ENCODE measurements around the gene ATF3. TPM values are rescaled to one million over a fixed set of nuclear protein-coding genes. Genes with fewer than 3 reads are reported as not detected.

The ATF3 gene
- total RNA-seq, 3 donors from 2014 or later: 14.8 to 27.2 (median 16.8) TPM

- no peak for ATAC-seq
- H3K27me3 Mint-ChIP-seq (ENCODE audit: low read depth): peaks cover 14% of the 10 kb centered on the region
Measured at GRCh38 chr1:212622467-212622866, 13.9 kb downstream of the ATF3 start.

GRCh38 chr1:212622906-212623305, 14.3 kb downstream of the ATF3 start:
- no peak for DNase-seq
- H3K27me3 Mint-ChIP-seq (ENCODE audit: low read depth): peaks cover 14% of the 10 kb centered on the region
- ATAC-seq: no peak
- H3K36me3 Mint-ChIP-seq (ENCODE audit: insufficient read depth): peaks cover 22% of the 10 kb centered on the region
- no peaks in the 10 kb centered on the region for H3K9me3 Mint-ChIP-seq
- H3K4me1 Mint-ChIP-seq (ENCODE audit: low read depth): peaks cover 13% of the 10 kb centered on the region
- no peak overlapping the region for H3K4me3 Mint-ChIP-seq

More at GRCh38 chr1:212622467-212622866, 13.9 kb downstream of the ATF3 start:
- H3K9me3 Mint-ChIP-seq: no peaks in the 10 kb centered on the region
- H3K36me3 Mint-ChIP-seq (ENCODE audit: insufficient read depth): peaks cover 23% of the 10 kb centered on the region
- peaks cover 13% of the 10 kb centered on the region for H3K4me1 Mint-ChIP-seq (ENCODE audit: low read depth)
- no peak for DNase-seq
- H3K4me3 Mint-ChIP-seq: no peak overlapping the region

- no peaks in the 10 kb centered on the region for H3K9me3 Mint-ChIP-seq
- H3K36me3 Mint-ChIP-seq (ENCODE audit: insufficient read depth): peaks cover 17% of the 10 kb centered on the region
- no peak for ATAC-seq
- H3K27me3 Mint-ChIP-seq (ENCODE audit: low read depth): peaks cover 14% of the 10 kb centered on the region
- H3K4me1 Mint-ChIP-seq (ENCODE audit: low read depth): peaks cover 13% of the 10 kb centered on the region
- no peak overlapping the region for H3K4me3 Mint-ChIP-seq
- no peak for DNase-seq
Measured at GRCh38 chr1:212623603-212624002, 15.0 kb downstream of the ATF3 start.

- no peak for DNase-seq
Measured at GRCh38 chr1:212624976-212625501, 16.5 kb downstream of the ATF3 start.

GRCh38 chr1:212625781-212626450, 17.4 kb downstream of the ATF3 start:
- Mint-ChIP-seq H3K36me3 (ENCODE audit: insufficient read depth) (peaks cover 2% of the 10 kb centered on the region), H3K27me3 (ENCODE audit: low read depth) (peaks cover 14% of the 10 kb centered on the region), H3K4me1 (ENCODE audit: low read depth) (peaks cover 13% of the 10 kb centered on the region), H3K4me3 (no peak overlapping the region), H3K9me3 (no peaks in the 10 kb centered on the region)
- DNase-seq: no peak
- ATAC-seq: no peak

More at GRCh38 chr1:212624976-212625501, 16.5 kb downstream of the ATF3 start:
- H3K36me3 Mint-ChIP-seq (ENCODE audit: insufficient read depth): peaks cover 7% of the 10 kb centered on the region
- H3K4me3 Mint-ChIP-seq: no peak overlapping the region
- H3K27me3 Mint-ChIP-seq (ENCODE audit: low read depth): peaks cover 14% of the 10 kb centered on the region
- peaks cover 13% of the 10 kb centered on the region for H3K4me1 Mint-ChIP-seq (ENCODE audit: low read depth)
- no peak for ATAC-seq
- H3K9me3 Mint-ChIP-seq: no peaks in the 10 kb centered on the region

GRCh38 chr1:212628046-212628445, 19.5 kb downstream of the ATF3 start:
- H3K9me3 Mint-ChIP-seq: no peaks in the 10 kb centered on the region
- no peaks in the 10 kb centered on the region for H3K4me1 Mint-ChIP-seq (ENCODE audit: low read depth)
- no peak overlapping the region for H3K4me3 Mint-ChIP-seq
- no peak for DNase-seq
- ATAC-seq: no peak
- H3K27me3 Mint-ChIP-seq (ENCODE audit: low read depth): peaks cover 14% of the 10 kb centered on the region
- no peaks in the 10 kb centered on the region for H3K36me3 Mint-ChIP-seq (ENCODE audit: insufficient read depth)

GRCh38 chr1:212628813-212629415, 20.4 kb downstream of the ATF3 start:
- Mint-ChIP-seq H3K9me3 (no peaks in the 10 kb centered on the region), H3K36me3 (ENCODE audit: insufficient read depth) (no peaks in the 10 kb centered on the region), H3K4me3 (no peak overlapping the region), H3K27me3 (ENCODE audit: low read depth) (peaks cover 14% of the 10 kb centered on the region), H3K4me1 (ENCODE audit: low read depth) (no peaks in the 10 kb centered on the region)
- ATAC-seq (no peak), DNase-seq (no peak)

GRCh38 chr1:212629450-212630157, 21.0 kb downstream of the ATF3 start:
- Mint-ChIP-seq H3K36me3 (ENCODE audit: insufficient read depth) (no peaks in the 10 kb centered on the region), H3K4me3 (no peak overlapping the region), H3K4me1 (ENCODE audit: low read depth) (no peaks in the 10 kb centered on the region), H3K27me3 (ENCODE audit: low read depth) (peaks cover 11% of the 10 kb centered on the region), H3K9me3 (peaks cover 3% of the 10 kb centered on the region)
- DNase-seq (no peak), ATAC-seq (no peak)

- no peak overlapping the region for H3K4me3 Mint-ChIP-seq
- peaks cover 5% of the 10 kb centered on the region for H3K4me1 Mint-ChIP-seq (ENCODE audit: low read depth)
- DNase-seq (peak; percentile 58), ATAC-seq (peak; percentile 94)
- H3K9me3 Mint-ChIP-seq: peaks cover 3% of the 10 kb centered on the region
- peaks cover 6% of the 10 kb centered on the region for H3K27me3 Mint-ChIP-seq (ENCODE audit: low read depth)
- H3K36me3 Mint-ChIP-seq (ENCODE audit: insufficient read depth): no peaks in the 10 kb centered on the region
Measured at GRCh38 chr1:212630158-212630900, 21.8 kb downstream of the ATF3 start.

GRCh38 chr1:212633161-212633560, 24.6 kb downstream of the ATF3 start:
- DNase-seq: no peak
- peaks cover 3% of the 10 kb centered on the region for H3K9me3 Mint-ChIP-seq
- peaks cover 5% of the 10 kb centered on the region for H3K27me3 Mint-ChIP-seq (ENCODE audit: low read depth)
- no peak overlapping the region for H3K4me3 Mint-ChIP-seq
- peaks cover 27% of the 10 kb centered on the region for H3K4me1 Mint-ChIP-seq (ENCODE audit: low read depth)
- H3K36me3 Mint-ChIP-seq (ENCODE audit: insufficient read depth): no peaks in the 10 kb centered on the region
- no peak for ATAC-seq

GRCh38 chr1:212634252-212634651, 25.7 kb downstream of the ATF3 start:
- H3K9me3 Mint-ChIP-seq: peaks cover 3% of the 10 kb centered on the region
- DNase-seq (no peak), ATAC-seq (no peak)
- no peaks in the 10 kb centered on the region for H3K36me3 Mint-ChIP-seq (ENCODE audit: insufficient read depth)
- no peak overlapping the region for H3K4me3 Mint-ChIP-seq
- H3K4me1 Mint-ChIP-seq (ENCODE audit: low read depth): peaks cover 27% of the 10 kb centered on the region
- peaks cover 6% of the 10 kb centered on the region for H3K27me3 Mint-ChIP-seq (ENCODE audit: low read depth)

GRCh38 chr1:212635141-212635631, 26.6 kb downstream of the ATF3 start:
- peaks cover 3% of the 10 kb centered on the region for H3K9me3 Mint-ChIP-seq
- H3K4me1 Mint-ChIP-seq (ENCODE audit: low read depth): peaks cover 27% of the 10 kb centered on the region
- peaks cover 10% of the 10 kb centered on the region for H3K27me3 Mint-ChIP-seq (ENCODE audit: low read depth)
- peak; percentile 37 to 39 for ATAC-seq
- no peaks in the 10 kb centered on the region for H3K36me3 Mint-ChIP-seq (ENCODE audit: insufficient read depth)
- no peak for DNase-seq
- H3K4me3 Mint-ChIP-seq: no peak overlapping the region

- Mint-ChIP-seq H3K4me1 (ENCODE audit: low read depth) (peaks cover 27% of the 10 kb centered on the region), H3K9me3 (peaks cover 9% of the 10 kb centered on the region), H3K4me3 (no peak overlapping the region), H3K36me3 (ENCODE audit: insufficient read depth) (no peaks in the 10 kb centered on the region), H3K27me3 (ENCODE audit: low read depth) (peaks cover 13% of the 10 kb centered on the region)
- DNase-seq: no peak
- ATAC-seq: no peak
Measured at GRCh38 chr1:212637902-212638301, 29.3 kb downstream of the ATF3 start.
